ENCODE data around the gene S100A1.
"Not testable (repeated sequence)": the region's sequence is repeated elsewhere in the genome, so short reads cannot be mapped to it uniquely, and the experiment has no call there.

S100A1 gene
- 0 reads per million in 3 experiments for total RNA-seq

GRCh38 chr1:153627715-153628626 is at the start of gene S100A1:
S100A1 (plus strand) TSS chr1:153628434; CDS start chr1:153630522, 2,088 bp downstream.
- no peak for DNase-seq

GRCh38 chr1:153578490-153578889 is 49.7 kb upstream of the S100A1 start:
- no peak for DNase-seq

- no peak for DNase-seq
Observed at GRCh38 chr1:153578936-153579335, 49.3 kb upstream of the S100A1 start.

- not testable (repeated sequence) for DNase-seq
Observed at GRCh38 chr1:153582836-153583235, 45.4 kb upstream of the S100A1 start.

- DNase-seq = not testable (repeated sequence)
Observed at GRCh38 chr1:153583514-153583913, 44.7 kb upstream of the S100A1 start.

- DNase-seq = no peak
Observed at GRCh38 chr1:153583976-153584375, 44.3 kb upstream of the S100A1 start.

GRCh38 chr1:153585006-153585405 is 43.2 kb upstream of the S100A1 start:
- DNase-seq = no peak

- DNase-seq = no peak
Observed at GRCh38 chr1:153586347-153586746, 41.9 kb upstream of the S100A1 start.

GRCh38 chr1:153587314-153587713 is 40.9 kb upstream of the S100A1 start:
- DNase-seq = no peak

GRCh38 chr1:153588033-153588432 is 40.2 kb upstream of the S100A1 start:
- not testable (repeated sequence) for DNase-seq

GRCh38 chr1:153588482-153588881 is 39.8 kb upstream of the S100A1 start:
- DNase-seq = no peak

- no peak for DNase-seq
Observed at GRCh38 chr1:153592748-153593147, 35.5 kb upstream of the S100A1 start.

- no peak for DNase-seq
Observed at GRCh38 chr1:153597206-153597605, 31.0 kb upstream of the S100A1 start.

- DNase-seq = no peak
Observed at GRCh38 chr1:153598309-153599172, 29.7 kb upstream of the S100A1 start.

- no peak for DNase-seq
Observed at GRCh38 chr1:153599847-153600246, 28.4 kb upstream of the S100A1 start.

GRCh38 chr1:153602749-153603148 is 25.5 kb upstream of the S100A1 start:
- DNase-seq = no peak

GRCh38 chr1:153606194-153606593 is 22.0 kb upstream of the S100A1 start:
- DNase-seq = no peak

- DNase-seq = no peak
Observed at GRCh38 chr1:153607381-153607780, 20.9 kb upstream of the S100A1 start.

GRCh38 chr1:153608089-153608682 is 20.0 kb upstream of the S100A1 start:
- no peak for DNase-seq

- DNase-seq = no peak
Observed at GRCh38 chr1:153608742-153609584, 19.3 kb upstream of the S100A1 start.

GRCh38 chr1:153609585-153609907 is 18.7 kb upstream of the S100A1 start:
- DNase-seq = no peak

GRCh38 chr1:153610334-153610733 is 17.9 kb upstream of the S100A1 start:
- DNase-seq = no peak

Measured in central memory CD4-positive, alpha-beta T cell (primary cell).